Liver (tissue), 3 donors: ENCODE data around the gene GNG12.

Experiments
- CTCF ChIP-seq: fragments of 150-350 bp; IDR thresholded peaks from 2 replicates; pipeline ENCODE4 v1.5.1; 2017; ENCODE audit warnings: improper control_type of control experiment, low read depth, low read length; ENCODE audit not compliant: missing input control
- GABPA ChIP-seq, 2 donors: IDR thresholded peaks in 1 of 2; conservative IDR thresholded peaks in 1 of 2; 2 replicates each; pipeline ENCODE4 v1.6.1; 2016; ENCODE audit warnings: antibody characterized with exemption in 2 of 2, mild to moderate bottlenecking in 1 of 2, moderate library complexity in 1 of 2
- SP1 ChIP-seq: IDR thresholded peaks from 2 replicates; pipeline ENCODE4 v1.6.1; 2018; ENCODE audit warnings: antibody characterized with exemption, mild to moderate bottlenecking
- TAF1 ChIP-seq: conservative IDR thresholded peaks from 2 replicates; pipeline ENCODE4 v1.6.1; 2016; ENCODE audit warnings: antibody characterized with exemption, mild to moderate bottlenecking
- YY1 ChIP-seq: IDR thresholded peaks from 2 replicates; pipeline ENCODE4 v1.6.1; 2016; ENCODE audit warnings: antibody characterized with exemption, mild to moderate bottlenecking
- donor health status: healthy.
- donor health status: healthy.

- no peak for TF ChIP-seq YY1
- no peak for TF ChIP-seq SP1
- TF ChIP-seq CTCF, result no peak
- no peak for TF ChIP-seq TAF1
- no peak for TF ChIP-seq GABPA (IDR thresholded peaks at IDR 0.05 in 1 of 2, conservative IDR thresholded peaks at IDR 0.05 in 1 of 2)
Observed at GRCh38 chr1:67791686-67792085, 41.6 kb downstream of the GNG12 start.
